Type B pancreatic cell (in vitro differentiated cells): ENCODE measurements around the gene ANKRD11. TPM values are rescaled to one million over a fixed set of nuclear protein-coding genes. Genes with fewer than 3 reads are reported as not detected.

Experiments
- DNase-seq: peaks from one replicate; pipeline ENCODE4 v3.0.0; 2021; ENCODE audit warnings: mixed read lengths; ENCODE audit not compliant: unreplicated experiment; ENCODE audit errors: extremely low spot score
- H3K27ac Mint-ChIP-seq: 2 replicates; pipeline ENCODE4 v1.8.0; 2021; ENCODE audit warnings: mild to moderate bottlenecking, mixed read lengths
- H3K27me3 Mint-ChIP-seq: 2 replicates; pipeline ENCODE4 v1.8.0; 2021; ENCODE audit warnings: mixed read lengths
- H3K36me3 Mint-ChIP-seq: 2 replicates; pipeline ENCODE4 v1.8.0; 2021; ENCODE audit warnings: mixed read lengths
- H3K4me1 Mint-ChIP-seq: one replicate; pipeline ENCODE4 v1.8.0; 2021; ENCODE audit warnings: mixed read lengths; ENCODE audit not compliant: unreplicated experiment
- H3K4me3 Mint-ChIP-seq: 2 replicates; pipeline ENCODE4 v1.8.0; 2021; ENCODE audit warnings: mild to moderate bottlenecking, mixed read lengths
- H3K9me3 Mint-ChIP-seq: 2 replicates; pipeline ENCODE4 v1.8.0; 2021; ENCODE audit warnings: mixed read lengths
- total RNA-seq: library from RNA; stranded (reverse); gene quantifications from 2 replicates; pipeline ENCODE4 v1.2.1, GENCODE V29; 2021; ENCODE audit warnings: low replicate concordance
- TF ChIP-seq, protein P1 (sequence below): fragments of 200-600 bp; sonication (generic); conservative IDR thresholded peaks from 2 replicates; pipeline ENCODE4 v1.5.0; 2021; ENCODE audit warnings: antibody characterized with exemption, mild to moderate bottlenecking

ANKRD11 gene
- total RNA-seq, 1 donor from 2014 or later, result 153 TPM

DNA sequence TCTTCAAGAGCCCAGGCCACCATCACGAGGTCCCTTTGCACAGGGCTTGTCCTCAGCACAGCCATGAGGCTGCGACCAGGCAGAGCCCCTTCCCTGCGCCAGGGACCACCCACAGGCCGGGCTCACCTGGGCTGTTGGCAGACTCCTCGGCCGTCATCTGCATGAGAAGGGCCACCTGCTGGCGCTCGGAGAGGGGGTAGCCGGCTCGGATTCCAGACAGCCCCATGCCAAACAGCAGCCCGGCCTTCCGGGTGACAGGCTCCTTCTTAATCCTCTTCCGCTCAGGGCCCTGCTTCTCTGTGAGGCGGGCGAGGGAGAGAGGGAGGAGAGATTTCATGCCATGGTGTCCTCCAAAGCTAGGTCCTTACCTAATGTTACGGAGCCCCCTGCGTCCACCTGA, 199.5 kb downstream of the ANKRD11 start:
- no peak for DNase-seq

DNA sequence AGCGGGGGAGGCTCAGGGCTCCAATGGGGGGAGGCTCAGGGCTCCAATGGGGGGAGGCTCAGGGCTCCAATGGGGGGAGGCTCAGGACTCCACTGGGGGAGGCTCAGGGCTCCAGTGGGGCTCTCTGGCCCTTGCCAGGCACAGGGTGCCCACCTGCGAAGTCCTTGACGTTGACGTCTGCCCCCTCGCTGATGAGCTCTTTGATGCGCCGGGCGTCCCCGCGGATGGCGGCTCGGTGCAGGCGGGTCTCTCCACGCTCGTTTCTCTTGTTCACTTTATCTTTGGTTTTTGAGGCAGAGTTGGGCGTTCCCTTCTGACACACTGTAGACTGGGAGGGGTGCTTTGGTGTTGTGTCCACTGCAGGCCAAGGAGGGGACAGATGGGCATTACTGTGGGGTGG, 199.9 kb downstream of the ANKRD11 start:
- Mint-ChIP-seq H3K9me3 (no peaks in the 10 kb centered on the region), H3K36me3 (peaks cover 15% of the 10 kb centered on the region), H3K27ac (no peak overlapping the region), H3K4me1 (peaks cover 16% of the 10 kb centered on the region), H3K27me3 (no peaks in the 10 kb centered on the region), H3K4me3 (no peak overlapping the region)
- TF ChIP-seq, protein P1, sequence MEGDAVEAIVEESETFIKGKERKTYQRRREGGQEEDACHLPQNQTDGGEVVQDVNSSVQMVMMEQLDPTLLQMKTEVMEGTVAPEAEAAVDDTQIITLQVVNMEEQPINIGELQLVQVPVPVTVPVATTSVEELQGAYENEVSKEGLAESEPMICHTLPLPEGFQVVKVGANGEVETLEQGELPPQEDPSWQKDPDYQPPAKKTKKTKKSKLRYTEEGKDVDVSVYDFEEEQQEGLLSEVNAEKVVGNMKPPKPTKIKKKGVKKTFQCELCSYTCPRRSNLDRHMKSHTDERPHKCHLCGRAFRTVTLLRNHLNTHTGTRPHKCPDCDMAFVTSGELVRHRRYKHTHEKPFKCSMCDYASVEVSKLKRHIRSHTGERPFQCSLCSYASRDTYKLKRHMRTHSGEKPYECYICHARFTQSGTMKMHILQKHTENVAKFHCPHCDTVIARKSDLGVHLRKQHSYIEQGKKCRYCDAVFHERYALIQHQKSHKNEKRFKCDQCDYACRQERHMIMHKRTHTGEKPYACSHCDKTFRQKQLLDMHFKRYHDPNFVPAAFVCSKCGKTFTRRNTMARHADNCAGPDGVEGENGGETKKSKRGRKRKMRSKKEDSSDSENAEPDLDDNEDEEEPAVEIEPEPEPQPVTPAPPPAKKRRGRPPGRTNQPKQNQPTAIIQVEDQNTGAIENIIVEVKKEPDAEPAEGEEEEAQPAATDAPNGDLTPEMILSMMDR, result no peak
- DNase-seq, result no peak

More for the DNA sequence above, 199.5 kb downstream of the ANKRD11 start:
- Mint-ChIP-seq H3K4me3 (no peak overlapping the region), H3K4me1 (peaks cover 16% of the 10 kb centered on the region), H3K9me3 (no peaks in the 10 kb centered on the region), H3K27me3 (no peaks in the 10 kb centered on the region), H3K27ac (no peak overlapping the region), H3K36me3 (peaks cover 15% of the 10 kb centered on the region)
- TF ChIP-seq, protein P1, result no peak

DNA sequence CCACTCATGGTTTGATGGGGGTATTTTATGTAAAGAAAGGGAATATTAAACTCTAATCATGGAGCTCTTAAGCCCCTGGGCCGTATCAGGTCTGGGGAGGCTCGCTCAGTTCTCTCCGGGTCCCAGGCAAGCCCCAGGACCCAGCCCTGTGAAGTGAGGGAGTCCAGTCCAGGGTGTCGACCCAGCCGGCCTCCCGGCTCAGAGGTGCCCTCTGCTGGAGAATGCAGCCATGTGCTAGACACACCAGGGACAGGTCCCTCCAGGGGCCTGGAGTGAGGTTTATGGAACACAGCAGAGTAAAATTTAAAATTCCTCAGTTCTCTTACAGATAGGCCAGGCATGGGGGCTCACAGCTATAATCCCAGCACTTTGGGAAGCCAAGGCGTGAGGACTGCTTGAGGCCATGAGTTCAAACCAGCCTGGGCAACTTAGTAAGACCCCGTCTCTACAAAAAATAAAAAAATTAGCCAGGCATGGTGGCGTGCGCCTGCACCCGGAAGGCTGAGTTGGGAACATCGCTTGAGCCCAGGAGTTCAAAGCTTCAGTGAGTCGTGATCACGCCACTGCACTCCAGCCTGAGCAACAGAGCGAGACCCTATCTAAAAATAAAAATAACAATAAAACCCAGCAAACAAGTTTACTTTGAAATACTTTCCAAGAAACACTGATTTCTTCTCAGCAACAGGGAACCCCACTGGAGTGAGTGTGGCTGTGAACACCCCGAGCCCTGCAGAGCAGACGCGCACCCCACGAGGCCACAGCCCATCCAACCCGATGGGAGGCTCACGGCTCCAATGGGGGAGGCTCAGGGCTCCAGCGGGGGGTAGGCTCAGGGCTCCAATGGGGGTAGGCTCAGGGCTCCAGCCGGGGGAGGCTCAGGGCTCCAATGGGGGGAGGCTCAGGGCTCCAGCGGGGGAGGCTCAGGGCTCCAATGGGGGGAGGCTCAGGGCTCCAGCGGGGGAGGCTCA, 200.6 kb downstream of the ANKRD11 start:
- Mint-ChIP-seq H3K4me3 (no peak overlapping the region), H3K4me1 (peaks cover 16% of the 10 kb centered on the region), H3K36me3 (peaks cover 15% of the 10 kb centered on the region), H3K27me3 (no peaks in the 10 kb centered on the region), H3K27ac (peak overlapping the region; percentile 82), H3K9me3 (no peaks in the 10 kb centered on the region)
- TF ChIP-seq, protein P1, result peak; percentile 89
- DNase-seq, result no peak

DNA sequence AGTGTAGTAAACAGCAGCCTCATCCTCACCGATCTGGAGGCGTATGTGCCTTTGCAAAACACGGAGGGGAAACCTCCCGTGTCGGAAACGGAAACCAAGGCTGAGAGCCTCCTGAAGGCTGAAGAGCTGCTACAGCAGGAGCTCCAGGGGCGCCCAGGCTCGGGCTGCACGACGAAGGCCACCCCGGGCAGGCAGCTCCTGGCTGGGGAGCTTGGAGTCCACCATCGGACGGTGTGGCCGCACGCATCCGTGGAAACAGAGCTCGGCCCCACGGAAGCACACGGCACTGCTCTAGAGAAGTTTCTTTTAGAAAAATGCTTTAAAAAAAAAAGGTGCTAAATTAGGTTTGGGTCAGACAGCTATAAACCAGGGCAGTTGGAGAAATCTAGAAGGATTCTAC, 201.4 kb downstream of the ANKRD11 start:
- no peak overlapping the region for H3K4me3 Mint-ChIP-seq

DNA sequence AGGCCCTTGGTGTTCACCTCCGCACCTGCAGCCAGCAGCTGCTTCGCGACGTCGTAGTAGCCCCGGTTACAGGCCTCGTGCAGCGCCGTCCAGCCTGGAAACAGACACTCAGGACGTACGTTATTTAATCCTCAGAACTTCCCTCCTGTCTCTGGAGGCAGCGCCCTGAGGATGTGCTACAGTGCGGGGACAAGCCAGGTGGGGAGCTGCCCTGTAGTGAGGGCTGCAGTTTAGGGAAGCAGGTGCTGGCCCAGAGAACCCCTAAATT, 201.8 kb downstream of the ANKRD11 start:
- H3K4me3 Mint-ChIP-seq, result no peak overlapping the region
- TF ChIP-seq, protein P1, result no peak
- H3K4me1 Mint-ChIP-seq, result peaks cover 10% of the 10 kb centered on the region
- H3K27me3 Mint-ChIP-seq, result no peaks in the 10 kb centered on the region
- no peaks in the 10 kb centered on the region for H3K9me3 Mint-ChIP-seq
- H3K27ac Mint-ChIP-seq, result no peak overlapping the region
- no peak for DNase-seq
- peaks cover 15% of the 10 kb centered on the region for H3K36me3 Mint-ChIP-seq

More for the DNA sequence above, 201.4 kb downstream of the ANKRD11 start:
- Mint-ChIP-seq H3K9me3 (no peaks in the 10 kb centered on the region), H3K27me3 (no peaks in the 10 kb centered on the region), H3K27ac (no peak overlapping the region), H3K4me1 (peaks cover 10% of the 10 kb centered on the region), H3K36me3 (peaks cover 15% of the 10 kb centered on the region)
- TF ChIP-seq, protein P1, result no peak
- DNase-seq, result no peak
